Mammary epithelial cell (primary cell): ENCODE results near the gene OR6S1.

Experiments
- EZH2 ChIP-seq: IDR thresholded peaks from 2 replicates; pipeline ENCODE4 v1.6.1; 2012; ENCODE audit warnings: low read length, inconsistent platforms, borderline replicate concordance
- TF ChIP-seq, protein P1 (sequence below), 2 donors: IDR thresholded peaks in 1 of 2; conservative IDR thresholded peaks in 1 of 2; 2 replicates each; pipeline ENCODE4 v1.5.1; 2011 to 2012; ENCODE audit warnings: inconsistent platforms in 2 of 2, low read length in 2 of 2, mild to moderate bottlenecking in 2 of 2, control low read depth in 1 of 2, low read depth in 1 of 2; ENCODE audit not compliant: insufficient read depth in 1 of 2; ENCODE audit errors: extremely low read depth in 1 of 2

DNA sequence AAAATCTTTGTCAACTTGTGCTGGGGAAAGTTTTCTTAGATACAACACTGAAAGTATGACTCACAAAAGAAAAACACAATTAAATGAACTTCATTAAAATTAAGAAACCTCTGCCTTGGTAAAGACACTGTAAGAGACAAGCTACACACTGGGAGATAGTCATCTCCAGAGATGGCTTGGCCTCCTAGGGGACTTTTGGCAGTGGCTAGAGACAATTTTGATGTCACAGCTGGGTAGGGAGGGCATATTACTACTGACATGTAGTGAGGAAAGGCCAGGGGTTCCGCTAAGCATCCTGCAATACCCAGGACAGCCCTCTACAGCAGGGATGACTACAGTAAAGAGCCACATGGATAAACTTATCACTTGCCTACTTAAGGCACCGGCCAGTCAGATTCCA is 34.2 kb upstream of the OR6S1 start:
- TF ChIP-seq, protein P1, sequence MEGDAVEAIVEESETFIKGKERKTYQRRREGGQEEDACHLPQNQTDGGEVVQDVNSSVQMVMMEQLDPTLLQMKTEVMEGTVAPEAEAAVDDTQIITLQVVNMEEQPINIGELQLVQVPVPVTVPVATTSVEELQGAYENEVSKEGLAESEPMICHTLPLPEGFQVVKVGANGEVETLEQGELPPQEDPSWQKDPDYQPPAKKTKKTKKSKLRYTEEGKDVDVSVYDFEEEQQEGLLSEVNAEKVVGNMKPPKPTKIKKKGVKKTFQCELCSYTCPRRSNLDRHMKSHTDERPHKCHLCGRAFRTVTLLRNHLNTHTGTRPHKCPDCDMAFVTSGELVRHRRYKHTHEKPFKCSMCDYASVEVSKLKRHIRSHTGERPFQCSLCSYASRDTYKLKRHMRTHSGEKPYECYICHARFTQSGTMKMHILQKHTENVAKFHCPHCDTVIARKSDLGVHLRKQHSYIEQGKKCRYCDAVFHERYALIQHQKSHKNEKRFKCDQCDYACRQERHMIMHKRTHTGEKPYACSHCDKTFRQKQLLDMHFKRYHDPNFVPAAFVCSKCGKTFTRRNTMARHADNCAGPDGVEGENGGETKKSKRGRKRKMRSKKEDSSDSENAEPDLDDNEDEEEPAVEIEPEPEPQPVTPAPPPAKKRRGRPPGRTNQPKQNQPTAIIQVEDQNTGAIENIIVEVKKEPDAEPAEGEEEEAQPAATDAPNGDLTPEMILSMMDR (conservative IDR thresholded peaks at IDR 0.05 in 1 of 2, IDR thresholded peaks at IDR 0.05 in 1 of 2; ENCODE audit: extremely low read depth in 1 of 2, insufficient read depth in 1 of 2, low read depth in 1 of 2, low read length in 2 of 2): no peak
- TF ChIP-seq EZH2: no peak
